GM23338 (cell line): ENCODE measurements around the gene ABCA7. TPM values are rescaled to one million over a fixed set of nuclear protein-coding genes. Genes with fewer than 3 reads are reported as not detected.
A peak's percentile ranks its signal among the peaks of the same experiment; 100 is the strongest.

Experiments used
- ATAC-seq: fragments of 200-7000 bp; cut with Tn5 transposase; 3 replicates; pipeline ENCODE4 v1.9.1; 2020
- DNase-seq: peaks from one replicate; pipeline ENCODE4 v3.0.0-alpha.2; 2015; ENCODE audit warnings: low spot score
- H2AFZ ChIP-seq: fragments of 200-600 bp; sonication (generic); 2 replicates; pipeline ENCODE4 v1.8.0; 2016; ENCODE audit warnings: antibody characterized with exemption, mild to moderate bottlenecking, moderate library complexity
- H3F3A ChIP-seq: fragments of 200-600 bp; sonication (generic); replicated peaks from 2 replicates; pipeline ENCODE4 v1.8.0; 2017; ENCODE audit warnings: antibody characterized with exemption, mixed run types, low read depth
- H3K27ac ChIP-seq: fragments of 200-600 bp; sonication (generic); 2 replicates; pipeline ENCODE4 v1.6.1; 2016; ENCODE audit warnings: low read depth
- H3K27me3 ChIP-seq: fragments of 200-600 bp; sonication (generic); 2 replicates; pipeline ENCODE4 v1.8.0; 2016; ENCODE audit warnings: mild to moderate bottlenecking, mixed run types, moderate library complexity; ENCODE audit not compliant: insufficient read depth
- H3K36me3 ChIP-seq: fragments of 200-600 bp; sonication (generic); 2 replicates; pipeline ENCODE4 v1.8.0; 2016; ENCODE audit warnings: mild to moderate bottlenecking; ENCODE audit not compliant: insufficient read depth
- H3K4me1 ChIP-seq: fragments of 200-600 bp; sonication (generic); 2 replicates; pipeline ENCODE4 v1.8.0; 2016; ENCODE audit warnings: mild to moderate bottlenecking, moderate library complexity; ENCODE audit not compliant: insufficient read depth
- H3K4me2 ChIP-seq: fragments of 200-600 bp; sonication (generic); 2 replicates; pipeline ENCODE4 v1.7.1; 2017; ENCODE audit warnings: mixed run types
- H3K4me3 ChIP-seq: fragments of 200-600 bp; sonication (generic); 2 replicates; pipeline ENCODE4 v1.6.1; 2016; ENCODE audit warnings: mixed run types
- H3K79me2 ChIP-seq: fragments of 200-600 bp; sonication (generic); replicated peaks from 2 replicates; pipeline ENCODE4 v1.8.0; 2017; ENCODE audit warnings: mild to moderate bottlenecking; ENCODE audit not compliant: insufficient read depth
- H3K9me2 ChIP-seq: fragments of 200-600 bp; sonication (generic); 2 replicates; pipeline ENCODE4 v1.8.0; 2017; ENCODE audit not compliant: insufficient read depth
- H4K20me1 ChIP-seq: fragments of 200-600 bp; sonication (generic); replicated peaks from 2 replicates; pipeline ENCODE4 v1.8.0; 2017; ENCODE audit warnings: mild to moderate bottlenecking; ENCODE audit not compliant: insufficient read depth
- H3K27ac Mint-ChIP-seq: 2 replicates; pipeline ENCODE4 v1.8.0; 2020; ENCODE audit warnings: inconsistent platforms, mild to moderate bottlenecking, moderate library complexity, mixed read lengths
- H3K27me3 Mint-ChIP-seq: 3 replicates; pipeline ENCODE4 v1.8.0; 2022; ENCODE audit warnings: low read depth, mild to moderate bottlenecking, moderate library complexity, mixed read lengths, inconsistent platforms; ENCODE audit not compliant: insufficient read depth, poor library complexity
- H3K36me3 Mint-ChIP-seq: 3 replicates; pipeline ENCODE4 v1.8.0; 2021; ENCODE audit warnings: low read depth, mild to moderate bottlenecking, inconsistent platforms, moderate library complexity, mixed read lengths
- H3K4me1 Mint-ChIP-seq: 3 replicates; pipeline ENCODE4 v1.8.0; 2020; ENCODE audit warnings: mild to moderate bottlenecking, inconsistent platforms, mixed read lengths
- H3K4me3 Mint-ChIP-seq: 3 replicates; pipeline ENCODE4 v1.8.0; 2021; ENCODE audit warnings: moderate library complexity, mild to moderate bottlenecking, inconsistent platforms, mixed read lengths
- H3K9me3 Mint-ChIP-seq: 3 replicates; pipeline ENCODE4 v1.8.0; 2020; ENCODE audit warnings: moderate library complexity, mild to moderate bottlenecking, inconsistent platforms, mixed read lengths
- CTCF ChIP-seq, 2 experiments: fragments of 200-600 bp in 1 of 2; sonication (generic) in 1 of 2; conservative IDR thresholded peaks; 2 replicates each; pipeline versions ENCODE4 v1.5.1 to v1.6.1; 2016 to 2017; ENCODE audit warnings: antibody characterized with exemption in 2 of 2, low read depth in 2 of 2, mild to moderate bottlenecking in 2 of 2, moderate library complexity in 1 of 2
- NANOG ChIP-seq: IDR thresholded peaks from 2 replicates; pipeline ENCODE4 v1.6.1; 2016; ENCODE audit warnings: antibody characterized with exemption, borderline replicate concordance
- POLR2AphosphoS5 ChIP-seq: IDR thresholded peaks from 2 replicates; pipeline ENCODE4 v1.6.1; 2016; ENCODE audit warnings: antibody characterized with exemption, low read depth
- REST ChIP-seq: IDR thresholded peaks from one replicate; pipeline ENCODE4 v1.6.1; 2018; ENCODE audit warnings: antibody characterized with exemption; ENCODE audit not compliant: unreplicated experiment
- STAT1 ChIP-seq: IDR thresholded peaks from one replicate; pipeline ENCODE4 v1.6.1; 2016; ENCODE audit warnings: antibody characterized with exemption; ENCODE audit not compliant: unreplicated experiment
- ZNF114 ChIP-seq: fragments of 250-450 bp; sonication (Bioruptor Pico); IDR thresholded peaks from 2 replicates; pipeline ENCODE4 v1.5.0; 2020; ENCODE audit warnings: mild to moderate bottlenecking, moderate library complexity
- ZNF331 ChIP-seq: fragments of 250-450 bp; sonication (Bioruptor Pico); IDR thresholded peaks from 2 replicates; pipeline ENCODE4 v1.5.0; 2020; ENCODE audit warnings: low read depth, mild to moderate bottlenecking, moderate library complexity
- polyA plus RNA-seq: library from polyadenylated mRNA; unstranded; fragments of >200 nt; fragmentation: Nextera tagmentation; extraction: Ambion mirVana; gene quantifications from 2 replicates; pipeline ENCODE4 v1.2.1, GENCODE V29; 2016
- total RNA-seq: library from RNA; depleted of rRNA; stranded (reverse); fragments of >200 nt; shearing (Covaris generic); gene quantifications from 2 replicates; pipeline ENCODE4 v1.2.3, GENCODE V29; 2014

The ABCA7 gene
- total and polyA plus RNA-seq, 2 experiments from 2014 or later, result 22.2 to 27.4 TPM

- TF ChIP-seq REST, result no peak
- TF ChIP-seq NANOG, result no peak
- TF ChIP-seq ZNF331, result no peak
- TF ChIP-seq STAT1, result no peak
- no peak for TF ChIP-seq ZNF114 (CRISPR knock-in tag)
- TF ChIP-seq CTCF (conservative IDR thresholded peaks at IDR 0.05; ENCODE audit: low read depth in 2 of 2), result no peak
Measured at GRCh38 chr19:1105873-1106840, 66.2 kb downstream of the ABCA7 start (continued).

- peaks cover 6% of the 10 kb centered on the region; the same call in 1 of the 2 replicates for H3K4me1 ChIP-seq
- Mint-ChIP-seq H3K4me3 (peak overlapping the region; percentile 34; the same call in 1 of the 3 replicates), H3K27me3 (peaks cover 19% of the 10 kb centered on the region), H3K27ac (no peak overlapping the region), H3K36me3 (peaks cover 12% of the 10 kb centered on the region), H3K4me1 (peaks cover 15% of the 10 kb centered on the region; the same call in 1 of the 3 replicates), H3K9me3 (no peaks in the 10 kb centered on the region)
- H3K27me3 ChIP-seq, result no peaks in the 10 kb centered on the region
- H2AFZ ChIP-seq, result no peak overlapping the region
- H3K4me3 ChIP-seq, result no peak overlapping the region
- peaks cover 16% of the 10 kb centered on the region for H3F3A ChIP-seq
- ATAC-seq, result peak; percentile 2; the same call in 2 of the 3 replicates
- no peaks in the 10 kb centered on the region; the same call in 1 of the 2 replicates for H4K20me1 ChIP-seq
- TF ChIP-seq NANOG (no peak), CTCF (conservative IDR thresholded peaks at IDR 0.05; ENCODE audit: low read depth in 2 of 2) (0 out of 4 replicates have a peak, but pooled peaks of 1 of the 2 experiments have one; percentile 7), POLR2AphosphoS5 (peak; percentile 15; the same call in 1 of the 2 replicates)
- 0 out of 2 replicates have a peak overlapping the region, but pooled peaks have one; percentile 76 for H3K27ac ChIP-seq
- 0 out of 2 replicates have a peak, but pooled peaks cover 3% of the 10 kb centered on the region for H3K36me3 ChIP-seq
- H3K4me2 ChIP-seq, result no peak overlapping the region
- peak; percentile 62 for DNase-seq
- H3K79me2 ChIP-seq, result no peaks in the 10 kb centered on the region
- no peaks in the 10 kb centered on the region for H3K9me2 ChIP-seq
Measured at GRCh38 chr19:1106841-1107660, 67.1 kb downstream of the ABCA7 start.
